HG03442 (cell line): Measurements from ENCODE around the gene SGO2.
A peak's percentile ranks its signal among the peaks of the same experiment; 100 is the strongest.

Experiments used
- ATAC-seq: cut with Tn5 transposase; IDR thresholded peaks from one replicate; pipeline ENCODE4 v1.9.1; 2021; ENCODE audit warnings: mild to moderate bottlenecking, moderate library complexity; ENCODE audit not compliant: unreplicated experiment

Gene SGO2

GRCh38 chr2:200525882-200526651, at the start of gene SGO2:
Gene SGO2, plus strand, starts transcription at chr2:200526207. Its CDS starts 6,769 bp downstream, at chr2:200532976.
- ATAC-seq: peak; percentile 99

GRCh38 chr2:200476836-200477235, 49.2 kb upstream of the SGO2 start:
- ATAC-seq: no peak

- no peak for ATAC-seq
These were observed 48.3 kb upstream of the SGO2 start for GRCh38 chr2:200477667-200478131.

GRCh38 chr2:200479692-200480265, 46.2 kb upstream of the SGO2 start:
- ATAC-seq: no peak

- ATAC-seq: no peak
These were observed 43.8 kb upstream of the SGO2 start for GRCh38 chr2:200482194-200482593.

- peak; percentile 72 for ATAC-seq
These were observed 42.2 kb upstream of the SGO2 start for GRCh38 chr2:200483729-200484198.

- no peak for ATAC-seq
These were observed 41.1 kb upstream of the SGO2 start for GRCh38 chr2:200484934-200485333.

- no peak for ATAC-seq
These were observed 39.5 kb upstream of the SGO2 start for GRCh38 chr2:200486529-200486928.

GRCh38 chr2:200488169-200488568, 37.8 kb upstream of the SGO2 start:
- no peak for ATAC-seq

GRCh38 chr2:200490001-200490400, 36.0 kb upstream of the SGO2 start:
- ATAC-seq: no peak

GRCh38 chr2:200492656-200493055, 33.4 kb upstream of the SGO2 start:
- ATAC-seq: no peak

- no peak for ATAC-seq
These were observed 32.0 kb upstream of the SGO2 start for GRCh38 chr2:200494048-200494447.

- ATAC-seq: no peak
These were observed 29.3 kb upstream of the SGO2 start for GRCh38 chr2:200496696-200497095.

- ATAC-seq: no peak
These were observed 27.4 kb upstream of the SGO2 start for GRCh38 chr2:200498402-200499162.

GRCh38 chr2:200502196-200502595, 23.8 kb upstream of the SGO2 start:
- ATAC-seq: no peak

GRCh38 chr2:200506679-200507078, 19.3 kb upstream of the SGO2 start:
- no peak for ATAC-seq

- ATAC-seq: no peak
These were observed 18.8 kb upstream of the SGO2 start for GRCh38 chr2:200507179-200507578.

- ATAC-seq: peak; percentile 3
These were observed 16.8 kb upstream of the SGO2 start for GRCh38 chr2:200509235-200509611.

- peak; percentile 98 for ATAC-seq
These were observed 16.2 kb upstream of the SGO2 start, which contains the start of gene KCTD18 for GRCh38 chr2:200509612-200510433. Gene KCTD18, minus strand, starts transcription at chr2:200510068. Its CDS starts 3,052 bp downstream, at chr2:200507016.

GRCh38 chr2:200515155-200515554, 10.9 kb upstream of the SGO2 start:
- no peak for ATAC-seq

- no peak for ATAC-seq
These were observed 2.8 kb upstream of the SGO2 start for GRCh38 chr2:200523158-200523557.
